Loucy (cell line): Measurements from ENCODE around the gene ZSWIM9.

Experiments used
- EZH2phosphoT487 ChIP-seq: fragments of 200-600 bp; IDR thresholded peaks from 2 replicates; pipeline ENCODE4 v1.6.1; 2018; ENCODE audit warnings: antibody characterized with exemption, mild to moderate bottlenecking, moderate library complexity, borderline replicate concordance
- TF ChIP-seq, protein P1 (sequence below): fragments of 200-600 bp; sonication (generic); conservative IDR thresholded peaks from 2 replicates; pipeline ENCODE4 v1.5.1; 2014; ENCODE audit warnings: mild to moderate bottlenecking, antibody characterized with exemption, low read length

DNA sequence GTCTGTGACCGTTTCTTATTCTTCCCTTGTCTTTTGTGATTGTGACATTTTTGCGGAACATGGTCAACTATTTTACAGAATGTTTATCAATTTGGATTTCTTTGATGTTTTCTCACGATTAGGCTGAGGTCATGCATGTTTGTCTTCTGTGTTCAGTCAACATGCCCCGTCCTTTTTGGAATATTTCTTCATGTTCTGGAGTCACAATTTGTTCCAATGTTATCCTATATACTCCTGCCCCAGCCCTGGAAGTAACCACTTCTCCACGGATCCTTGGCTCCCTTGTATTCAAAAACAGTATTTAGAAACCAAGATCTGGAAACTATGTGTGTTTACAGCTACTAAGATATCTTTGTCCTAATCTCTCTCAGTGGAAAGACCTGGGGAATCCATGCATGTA, 75.6 kb downstream of the ZSWIM9 start:
- TF ChIP-seq, protein P1, sequence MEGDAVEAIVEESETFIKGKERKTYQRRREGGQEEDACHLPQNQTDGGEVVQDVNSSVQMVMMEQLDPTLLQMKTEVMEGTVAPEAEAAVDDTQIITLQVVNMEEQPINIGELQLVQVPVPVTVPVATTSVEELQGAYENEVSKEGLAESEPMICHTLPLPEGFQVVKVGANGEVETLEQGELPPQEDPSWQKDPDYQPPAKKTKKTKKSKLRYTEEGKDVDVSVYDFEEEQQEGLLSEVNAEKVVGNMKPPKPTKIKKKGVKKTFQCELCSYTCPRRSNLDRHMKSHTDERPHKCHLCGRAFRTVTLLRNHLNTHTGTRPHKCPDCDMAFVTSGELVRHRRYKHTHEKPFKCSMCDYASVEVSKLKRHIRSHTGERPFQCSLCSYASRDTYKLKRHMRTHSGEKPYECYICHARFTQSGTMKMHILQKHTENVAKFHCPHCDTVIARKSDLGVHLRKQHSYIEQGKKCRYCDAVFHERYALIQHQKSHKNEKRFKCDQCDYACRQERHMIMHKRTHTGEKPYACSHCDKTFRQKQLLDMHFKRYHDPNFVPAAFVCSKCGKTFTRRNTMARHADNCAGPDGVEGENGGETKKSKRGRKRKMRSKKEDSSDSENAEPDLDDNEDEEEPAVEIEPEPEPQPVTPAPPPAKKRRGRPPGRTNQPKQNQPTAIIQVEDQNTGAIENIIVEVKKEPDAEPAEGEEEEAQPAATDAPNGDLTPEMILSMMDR, result no peak
- TF ChIP-seq EZH2phosphoT487, result no peak
